Endometrial microvascular endothelial cells (primary cell): Measurements from ENCODE around the gene TUBGCP2. TPM values are rescaled to one million over a fixed set of nuclear protein-coding genes. Genes with fewer than 3 reads are reported as not detected.

Experiments used
- in situ Hi-C: cut with HindIII; loops from 2 replicates; pipeline ENCODE4 v1.10.0; 2017; ENCODE audit warnings: low sequenced_read_pairs, low pct_unique_long_range_greater_than_20kb; ENCODE audit errors: inconsistent ontology term
- total RNA-seq: library from RNA; depleted of rRNA; stranded (reverse); fragments of >200 nt; gene quantifications from one replicate; pipeline ENCODE4 v1.2.3, GENCODE V29; 2015; ENCODE audit errors: inconsistent ontology term

Gene TUBGCP2
- total RNA-seq, 1 donor from 2014 or later, result 63.8 TPM

GRCh38 chr10:133258066-133258817 lies 50.4 kb downstream of the TUBGCP2 start:
- in situ Hi-C loops, result no loop called here

GRCh38 chr10:133257489-133258065 lies 51.1 kb downstream of the TUBGCP2 start:
- in situ Hi-C loops, result no loop called here

DNA sequence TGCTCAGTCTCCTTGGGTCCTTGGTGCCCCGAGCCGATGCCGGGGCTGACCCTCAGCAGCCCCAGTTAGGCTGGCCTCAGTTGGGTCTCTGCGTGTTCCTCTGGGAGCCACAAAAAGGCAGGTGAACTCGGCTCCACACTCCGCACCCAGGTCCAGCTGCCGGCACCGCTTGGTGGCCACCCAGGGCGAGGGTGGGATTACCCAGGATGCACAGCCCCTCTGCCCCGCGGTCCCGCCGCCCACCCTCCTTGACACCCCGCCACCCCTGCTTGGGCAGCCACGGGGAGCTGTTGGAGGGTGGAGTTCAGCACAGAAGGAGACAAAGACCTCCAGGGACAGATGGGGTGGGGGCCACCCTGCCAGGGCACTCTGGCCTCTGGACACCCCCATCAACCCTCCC lies 53.3 kb downstream of the TUBGCP2 start:
- in situ Hi-C loops, result no loop called here

- in situ Hi-C loops, result no loop called here
Measured at GRCh38 chr10:133254421-133255120, 54.1 kb downstream of the TUBGCP2 start.

DNA sequence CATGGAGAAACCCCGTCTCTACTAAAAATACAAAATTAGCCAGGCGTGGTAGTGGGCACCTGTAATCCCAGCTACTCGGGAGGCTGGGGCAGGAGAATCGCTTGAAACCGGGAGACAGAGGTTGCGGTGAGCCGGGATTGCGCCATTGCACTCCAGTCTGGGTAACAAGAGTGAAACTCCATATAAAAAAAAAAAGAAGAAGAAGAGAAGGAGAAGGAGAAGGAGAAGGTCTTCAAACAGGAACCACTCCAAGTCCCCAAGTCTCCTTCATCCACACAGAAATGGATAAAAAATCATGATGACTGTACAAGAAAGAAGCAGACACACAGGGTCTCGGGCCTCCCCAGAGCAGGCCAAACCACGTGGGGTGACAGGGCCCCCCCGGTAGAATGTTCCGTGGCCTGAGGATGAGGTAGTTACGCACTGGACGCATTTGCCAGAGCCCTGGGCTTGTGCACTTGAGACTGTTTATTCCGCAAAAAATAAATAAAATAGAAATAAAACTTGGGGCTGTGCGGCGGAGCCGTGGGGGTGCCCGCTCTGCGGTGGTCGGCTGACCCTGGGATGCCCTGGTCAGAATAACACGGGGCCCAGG lies 55.2 kb downstream of the TUBGCP2 start:
- in situ Hi-C loops, result no loop called here

DNA sequence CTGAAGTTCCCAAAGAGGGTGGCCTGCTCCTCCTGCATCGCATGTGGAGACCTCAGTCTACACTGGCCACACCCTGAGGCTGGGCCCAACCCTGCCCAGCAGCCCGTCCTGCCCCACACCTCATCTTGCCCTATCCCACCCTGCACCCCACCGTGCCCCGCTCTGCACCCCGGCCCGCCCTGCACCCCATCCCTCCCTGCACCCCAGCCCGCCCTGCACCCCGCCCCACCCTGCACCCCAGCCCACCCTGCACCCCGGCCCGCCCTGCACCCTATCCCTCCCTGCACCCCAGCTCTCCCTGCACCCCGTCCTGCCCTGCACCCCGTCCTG lies 56.5 kb downstream of the TUBGCP2 start:
- in situ Hi-C loops, result no loop called here

- in situ Hi-C loops, result no loop called here
Measured at GRCh38 chr10:133251388-133252222, 57.1 kb downstream of the TUBGCP2 start.

DNA sequence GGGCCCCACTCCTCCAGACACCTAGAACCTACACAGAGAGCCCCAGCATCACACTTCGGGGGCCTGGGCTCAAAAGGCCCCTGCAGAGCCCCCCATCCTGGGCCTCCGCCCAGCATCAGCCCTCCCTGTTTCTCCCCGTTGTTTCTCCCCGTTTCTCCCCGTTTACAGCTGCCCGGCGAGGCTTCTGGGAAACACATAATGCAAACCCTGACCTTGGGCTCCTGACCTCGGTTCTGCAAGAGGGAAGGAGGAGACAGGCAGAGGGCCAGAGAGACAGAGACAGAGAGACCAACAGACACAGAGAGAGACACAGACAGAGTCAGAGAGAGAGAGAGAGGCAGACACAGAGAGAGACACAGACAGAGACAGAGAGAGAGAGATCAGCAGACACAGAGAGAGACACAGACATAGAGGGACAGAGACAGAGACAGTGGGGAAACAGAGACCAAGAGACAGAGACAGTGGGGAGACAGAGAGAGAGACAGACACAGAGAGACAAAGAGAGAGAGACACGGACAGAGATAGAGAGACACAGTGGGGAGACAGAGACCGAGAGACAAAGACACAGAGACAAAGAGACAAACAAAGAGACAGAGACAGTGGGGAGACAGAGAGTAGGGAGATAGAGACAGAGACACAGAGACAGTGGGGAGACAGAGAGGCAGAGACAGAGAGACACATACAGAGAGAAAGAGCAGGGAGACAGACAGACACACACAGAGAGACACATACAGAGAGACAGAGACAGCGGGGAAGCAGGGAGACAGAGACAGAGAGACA lies 58.5 kb downstream of the TUBGCP2 start:
- in situ Hi-C loops, result no loop called here

DNA sequence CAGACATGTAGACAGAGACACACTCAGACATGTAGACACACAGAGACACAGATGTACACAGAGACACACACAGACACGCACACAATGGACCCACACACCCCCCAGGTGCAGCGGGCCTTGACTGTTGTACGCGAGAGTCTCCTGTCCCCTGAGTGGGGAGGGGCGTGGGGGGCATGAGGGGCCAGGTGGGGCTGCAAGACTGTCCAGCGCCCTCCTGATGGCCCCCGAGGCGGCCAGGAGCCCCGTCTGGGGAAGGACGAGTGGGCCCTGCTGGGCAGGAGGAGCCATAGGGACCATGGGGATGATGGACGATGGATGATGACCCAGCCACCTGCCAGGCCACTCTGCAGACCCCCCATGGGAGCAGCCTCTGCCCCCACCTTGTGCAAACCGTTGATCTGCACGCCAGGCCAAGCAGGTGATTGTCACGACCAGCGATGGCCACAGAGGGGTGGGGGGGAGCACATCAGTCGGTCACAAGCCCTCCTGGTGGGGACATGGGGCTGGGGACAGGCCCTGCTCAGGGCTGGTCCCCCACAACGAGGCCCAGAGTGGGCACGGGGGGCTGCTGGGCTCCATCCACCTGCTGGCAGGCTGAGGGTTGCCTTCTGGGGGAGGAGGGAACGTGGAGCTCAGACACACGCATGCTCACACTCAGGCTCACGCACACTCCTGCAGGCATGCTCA lies 59.4 kb downstream of the TUBGCP2 start:
- in situ Hi-C loops, result no loop called here

- in situ Hi-C loops, result no loop called here
Measured at GRCh38 chr10:133248334-133248715, 60.3 kb downstream of the TUBGCP2 start.

DNA sequence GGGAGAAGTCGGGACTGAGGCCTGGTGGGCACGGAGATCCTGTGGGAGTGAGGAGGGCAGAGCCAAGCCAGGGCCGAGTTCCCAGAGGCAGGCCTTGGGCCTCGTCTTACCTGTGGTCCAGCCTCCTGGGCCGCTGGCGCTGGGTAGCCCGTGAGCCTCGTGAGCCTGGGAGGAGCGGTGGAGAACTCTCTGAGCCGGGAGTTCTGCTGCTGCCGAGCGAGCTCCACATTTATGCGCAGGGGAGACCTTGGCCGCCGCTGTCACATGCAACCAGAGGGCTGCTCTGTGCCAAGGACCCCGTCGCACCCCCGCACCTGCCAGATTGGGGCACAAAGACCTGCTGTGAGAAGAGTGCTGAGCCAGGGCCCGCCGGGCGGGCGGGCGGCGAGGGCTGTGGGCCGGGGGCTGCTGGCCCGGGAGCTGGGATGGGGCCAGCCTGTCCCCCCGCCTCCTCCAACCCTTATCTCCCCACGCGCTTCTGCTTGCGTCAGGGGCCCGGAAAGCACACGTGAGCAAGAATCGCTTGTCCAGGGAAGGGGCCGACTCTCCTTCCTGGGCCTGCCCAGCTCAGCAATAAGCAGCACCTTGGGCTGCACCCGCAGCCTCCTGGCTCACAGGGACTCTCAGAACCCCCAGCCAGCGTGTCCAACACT lies 60.9 kb downstream of the TUBGCP2 start:
- in situ Hi-C loops, result no loop called here

GRCh38 chr10:133246236-133246626 lies 62.4 kb downstream of the TUBGCP2 start:
- in situ Hi-C loops, result no loop called here

DNA sequence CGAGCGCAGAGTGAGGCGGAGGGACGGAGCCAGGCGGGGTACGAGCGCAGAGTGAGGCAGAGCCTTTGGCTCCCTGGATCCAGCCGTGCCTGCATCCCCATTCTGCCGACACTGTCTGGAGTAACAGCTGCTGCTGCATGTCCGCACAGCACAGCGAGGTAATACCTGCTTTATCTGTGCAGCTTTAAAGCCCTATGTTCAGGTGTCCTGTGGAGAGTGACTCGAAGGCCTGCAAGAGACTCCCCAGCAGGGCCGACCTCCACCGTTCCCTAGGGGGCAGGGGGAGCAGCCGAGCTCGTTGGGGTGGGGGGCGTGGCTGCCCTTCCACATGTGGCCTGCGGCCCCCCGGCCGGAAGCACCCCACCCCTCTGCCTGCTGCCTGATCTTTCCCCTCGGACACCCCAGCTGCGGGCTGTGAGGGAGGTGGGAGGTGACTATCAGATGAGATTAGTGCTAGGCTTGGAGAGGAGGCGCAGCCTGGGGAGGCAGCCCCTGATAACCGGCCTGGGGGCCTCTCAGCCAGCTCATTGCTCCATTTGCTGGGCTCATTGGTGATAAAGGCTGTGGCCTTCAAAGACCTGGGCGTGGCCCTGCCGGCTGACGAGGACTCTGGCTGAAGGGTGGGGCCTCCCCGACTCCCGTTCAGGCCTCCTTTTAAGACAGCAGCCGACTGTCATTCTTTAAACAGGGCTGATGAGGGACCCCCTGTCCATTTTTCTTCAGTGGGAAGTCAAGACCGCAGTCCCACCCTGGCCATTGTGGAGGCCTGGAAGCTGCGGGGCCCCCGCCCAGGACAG lies 63.0 kb downstream of the TUBGCP2 start:
- in situ Hi-C loops, result no loop called here

DNA sequence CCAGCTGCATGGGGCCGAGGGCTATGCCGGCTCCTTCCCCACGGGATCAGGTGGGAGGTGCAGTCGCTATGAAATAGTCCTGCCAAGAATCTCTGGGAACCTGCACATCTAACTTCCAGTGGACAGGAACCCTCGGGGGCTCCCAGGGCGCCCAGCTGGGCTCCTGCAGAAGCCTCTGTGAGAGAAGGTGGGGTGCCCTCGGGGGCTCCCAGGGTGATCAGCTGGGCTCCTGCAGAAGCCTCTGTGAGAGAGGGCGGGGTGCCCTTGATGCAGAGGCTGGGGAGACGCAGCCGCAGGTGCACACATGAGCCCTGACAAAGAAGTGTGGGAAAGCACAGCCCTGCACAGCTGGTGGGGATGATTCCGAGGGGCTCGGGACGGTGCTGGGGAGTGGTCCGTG lies 65.1 kb downstream of the TUBGCP2 start:
- in situ Hi-C loops, result no loop called here

GRCh38 chr10:133242611-133243356 lies 65.9 kb downstream of the TUBGCP2 start:
- in situ Hi-C loops, result no loop called here
